Subcutaneous adipose tissue (tissue), 4 donors: ENCODE data around the gene PLCB2. TPM values are rescaled to one million over a fixed set of nuclear protein-coding genes. Genes with fewer than 3 reads are reported as not detected.

Experiments used
- total RNA-seq, 4 donors: library from RNA; depleted of rRNA; stranded (reverse); fragments of >200 nt; gene quantifications; one replicate each; pipeline ENCODE4 v1.1.0, GENCODE V29; 2016
- TF ChIP-seq, protein P1 (sequence below): fragments of 450-650 bp; IDR thresholded peaks from one replicate; pipeline ENCODE4 v1.5.1; 2016; ENCODE audit warnings: low read depth, mild to moderate bottlenecking, control low read depth, antibody characterized with exemption, moderate library complexity

Gene PLCB2
- total RNA-seq, 4 donors from 2014 or later = 13.8 to 69.7 (median 20.2) TPM

GRCh38 chr15:40282147-40282868 is 25.4 kb downstream of the PLCB2 start:
- TF ChIP-seq, protein P1, sequence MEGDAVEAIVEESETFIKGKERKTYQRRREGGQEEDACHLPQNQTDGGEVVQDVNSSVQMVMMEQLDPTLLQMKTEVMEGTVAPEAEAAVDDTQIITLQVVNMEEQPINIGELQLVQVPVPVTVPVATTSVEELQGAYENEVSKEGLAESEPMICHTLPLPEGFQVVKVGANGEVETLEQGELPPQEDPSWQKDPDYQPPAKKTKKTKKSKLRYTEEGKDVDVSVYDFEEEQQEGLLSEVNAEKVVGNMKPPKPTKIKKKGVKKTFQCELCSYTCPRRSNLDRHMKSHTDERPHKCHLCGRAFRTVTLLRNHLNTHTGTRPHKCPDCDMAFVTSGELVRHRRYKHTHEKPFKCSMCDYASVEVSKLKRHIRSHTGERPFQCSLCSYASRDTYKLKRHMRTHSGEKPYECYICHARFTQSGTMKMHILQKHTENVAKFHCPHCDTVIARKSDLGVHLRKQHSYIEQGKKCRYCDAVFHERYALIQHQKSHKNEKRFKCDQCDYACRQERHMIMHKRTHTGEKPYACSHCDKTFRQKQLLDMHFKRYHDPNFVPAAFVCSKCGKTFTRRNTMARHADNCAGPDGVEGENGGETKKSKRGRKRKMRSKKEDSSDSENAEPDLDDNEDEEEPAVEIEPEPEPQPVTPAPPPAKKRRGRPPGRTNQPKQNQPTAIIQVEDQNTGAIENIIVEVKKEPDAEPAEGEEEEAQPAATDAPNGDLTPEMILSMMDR = no peak

DNA sequence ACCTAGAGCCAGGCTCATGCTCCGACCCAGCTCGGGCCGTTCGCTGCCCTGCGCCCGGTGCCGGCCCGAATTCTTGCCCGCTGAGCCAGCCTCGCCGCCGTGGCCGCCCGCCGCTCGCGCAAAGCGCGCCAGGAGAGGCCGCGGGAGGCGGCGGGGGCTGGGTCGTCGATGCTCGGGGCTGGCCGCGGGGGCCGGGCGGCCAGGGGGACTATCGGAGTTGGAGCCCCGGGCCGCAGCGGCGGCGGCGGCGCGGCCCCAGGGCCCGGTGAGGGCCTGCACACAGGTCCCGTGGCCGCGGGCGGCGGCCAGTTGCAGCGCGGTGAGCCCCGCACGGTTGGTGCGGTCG is 26.0 kb downstream of the PLCB2 start:
- TF ChIP-seq, protein P1 = no peak

DNA sequence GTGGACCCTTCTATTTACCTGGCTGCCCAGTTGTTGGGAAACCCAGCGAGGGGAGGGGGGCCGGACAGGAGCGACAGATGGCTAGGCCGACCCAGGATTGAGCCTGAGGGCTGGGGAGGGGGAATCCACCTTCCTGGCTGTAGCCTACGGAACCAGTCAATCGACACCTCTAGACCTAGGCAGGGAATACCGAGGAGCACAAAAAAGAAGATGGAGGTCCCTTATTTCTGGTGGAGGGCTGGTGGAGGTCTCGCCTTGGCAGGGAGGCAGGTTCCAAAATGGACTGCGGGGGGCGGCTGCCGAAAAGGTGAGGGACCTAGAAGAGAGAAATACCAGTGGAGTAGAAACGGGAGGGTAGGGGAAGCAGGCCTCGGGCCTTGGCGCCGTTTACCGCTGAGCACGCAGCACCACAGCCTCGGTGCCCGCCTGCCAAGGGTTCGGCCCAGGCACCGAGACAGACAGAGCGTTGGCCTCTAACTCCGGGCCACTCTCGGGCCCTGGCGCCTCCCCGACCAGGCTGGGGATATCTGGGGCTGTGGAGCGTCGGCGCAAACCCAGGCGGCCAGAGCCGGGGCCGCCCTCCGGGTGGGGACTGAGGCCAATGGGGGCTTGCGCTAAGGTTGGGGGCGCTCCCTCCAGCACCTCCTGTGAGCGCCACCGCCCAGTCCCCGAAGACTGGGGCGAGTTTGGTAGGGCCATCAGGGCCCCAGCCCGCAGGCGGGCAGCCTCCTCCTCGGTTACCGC is 26.5 kb downstream of the PLCB2 start:
- TF ChIP-seq, protein P1 = no peak

DNA sequence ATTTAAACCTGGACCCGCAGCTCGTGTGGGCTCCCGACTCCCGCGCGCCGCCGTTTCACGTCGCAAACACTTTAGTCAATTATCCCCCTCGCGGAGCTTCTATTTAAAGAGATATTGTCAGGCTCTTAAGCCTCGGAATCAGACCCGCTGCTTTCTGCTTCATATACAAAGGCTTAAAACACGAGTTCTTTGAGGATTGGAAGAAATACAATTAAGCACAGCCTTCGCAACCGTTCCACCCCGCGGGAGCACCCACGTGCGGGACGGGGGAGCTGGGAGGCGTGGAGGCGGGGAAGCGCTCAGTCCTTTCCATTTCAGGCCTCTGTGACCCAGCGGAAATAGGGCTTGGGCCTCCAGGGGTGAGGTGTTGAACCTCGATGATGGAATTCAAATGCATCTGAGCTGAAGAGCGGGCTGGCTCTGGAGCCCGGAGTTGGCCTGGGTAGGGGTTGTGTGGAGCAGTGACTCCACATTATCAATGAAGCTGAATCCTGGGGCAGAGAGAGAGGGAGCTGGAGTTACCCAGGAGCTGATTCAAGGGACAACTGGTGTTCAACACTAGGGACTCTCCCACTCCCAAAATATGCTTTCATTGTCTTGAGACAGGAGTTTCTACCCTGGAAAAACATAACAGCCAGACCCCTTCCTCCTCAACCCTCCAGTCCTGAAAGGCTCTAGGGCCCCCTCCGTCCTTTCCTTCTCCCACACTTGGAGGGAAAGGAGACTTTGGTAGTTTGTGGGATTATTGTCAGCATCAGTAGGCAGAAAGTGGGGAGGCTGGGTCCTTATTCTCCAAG is 27.3 kb downstream of the PLCB2 start:
- TF ChIP-seq, protein P1 = no peak

DNA sequence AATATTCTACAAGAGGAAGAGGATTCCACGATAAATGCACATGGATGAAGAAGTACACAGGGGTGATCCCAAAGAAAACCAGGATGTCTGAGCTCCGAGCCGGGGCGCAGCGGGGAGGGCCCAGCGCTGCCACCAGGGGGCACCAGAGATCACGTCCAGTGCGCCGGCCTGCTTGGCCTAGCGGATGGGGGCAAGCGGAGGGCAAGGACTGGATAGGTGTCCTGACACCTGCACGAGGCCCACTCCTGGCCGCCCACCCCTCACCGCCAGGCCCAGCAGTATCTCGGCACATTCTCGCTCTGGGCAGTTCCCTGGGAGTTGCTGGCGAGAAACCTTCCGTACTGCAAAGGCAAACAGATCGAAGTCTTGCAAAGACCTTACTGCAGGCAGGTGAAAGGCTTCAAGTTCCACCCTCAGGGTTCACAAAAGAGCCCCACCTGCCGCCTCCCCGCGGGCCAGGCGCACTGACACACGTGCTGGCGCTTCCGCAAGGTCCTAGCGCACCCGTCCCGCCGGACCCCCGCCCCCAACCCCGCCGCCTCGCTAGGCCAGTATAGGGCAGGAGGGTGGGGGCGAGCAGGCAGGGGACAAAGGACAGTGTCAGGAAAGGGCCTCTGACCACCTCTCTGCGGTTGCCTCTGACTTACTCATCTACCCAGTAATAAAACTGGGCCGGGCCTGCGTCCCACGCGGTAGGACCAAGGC is 28.1 kb downstream of the PLCB2 start:
- TF ChIP-seq, protein P1 = no peak

DNA sequence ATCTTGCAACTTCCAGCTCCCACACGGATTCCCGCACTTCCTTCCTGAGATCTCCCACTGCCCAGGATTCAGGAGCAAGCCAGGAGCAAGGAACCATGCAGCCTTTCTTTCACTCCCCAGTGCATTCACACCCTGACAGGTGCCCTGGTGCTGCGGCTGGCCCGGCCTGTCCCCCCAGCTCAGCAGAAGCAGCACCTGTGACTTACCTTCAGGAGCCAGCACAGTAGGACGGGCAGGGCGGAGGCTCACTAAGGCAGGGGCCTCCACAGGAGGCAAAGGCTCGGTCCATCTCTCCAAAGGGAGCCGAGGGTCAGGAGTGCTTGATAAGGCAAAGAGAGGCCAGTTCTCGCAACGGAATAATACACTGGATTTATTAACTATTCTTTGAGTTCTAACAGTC is 29.7 kb downstream of the PLCB2 start:
- TF ChIP-seq, protein P1 = no peak
